ENCODE measurements around the gene CREB1.
A peak's percentile ranks its signal among the peaks of the same experiment; 100 is the strongest.
"Not testable (repeated sequence)": the region's sequence is repeated elsewhere in the genome, so short reads cannot be mapped to it uniquely, and the experiment has no call there.

The CREB1 gene

DNA sequence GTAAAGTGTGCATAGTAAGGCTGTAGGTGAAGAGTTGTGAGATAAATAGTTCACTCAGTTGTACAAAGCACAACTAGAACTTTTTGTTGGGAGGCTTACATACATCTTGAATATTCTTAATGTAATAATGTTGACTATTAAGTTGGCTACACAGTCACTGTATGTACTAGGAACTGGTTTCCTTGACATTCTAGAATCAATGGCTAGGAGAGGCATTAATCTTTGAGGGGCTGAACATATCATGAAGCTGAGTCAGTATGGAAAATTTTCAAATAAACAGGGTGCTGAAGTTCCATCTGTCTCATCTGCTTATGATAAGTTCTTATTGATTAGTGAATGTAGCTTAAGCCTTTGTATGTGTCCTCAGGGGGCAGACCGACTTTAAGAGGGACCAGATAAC lies 72.0 kb downstream of the CREB1 start:
- no peak for DNase-seq (ENCODE audit: low read depth)
- H3K4me3 ChIP-seq (ENCODE audit: low read depth, low read length), result no peak overlapping the region

DNA sequence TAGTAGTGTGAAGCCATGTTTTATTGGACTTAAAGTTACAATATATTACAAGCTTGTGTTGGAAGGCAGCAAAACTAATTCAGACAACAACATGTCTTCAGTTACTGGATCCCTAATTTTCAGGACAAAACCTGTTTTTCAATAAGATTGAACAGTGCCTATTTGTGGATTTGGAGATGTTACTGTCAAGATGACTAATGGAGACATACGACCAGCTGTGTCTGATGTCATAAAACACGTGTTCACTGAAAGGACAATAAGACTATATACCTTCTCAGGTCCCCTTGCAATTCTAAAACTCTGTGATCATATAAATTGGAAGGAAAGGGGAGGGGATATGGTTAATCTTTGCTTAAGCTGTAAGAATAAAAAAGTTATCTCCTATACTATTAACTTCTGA lies 73.7 kb downstream of the CREB1 start:
- DNase-seq (ENCODE audit: low read depth), result no peak
- H3K4me3 ChIP-seq (ENCODE audit: low read depth, low read length), result no peak overlapping the region

DNA sequence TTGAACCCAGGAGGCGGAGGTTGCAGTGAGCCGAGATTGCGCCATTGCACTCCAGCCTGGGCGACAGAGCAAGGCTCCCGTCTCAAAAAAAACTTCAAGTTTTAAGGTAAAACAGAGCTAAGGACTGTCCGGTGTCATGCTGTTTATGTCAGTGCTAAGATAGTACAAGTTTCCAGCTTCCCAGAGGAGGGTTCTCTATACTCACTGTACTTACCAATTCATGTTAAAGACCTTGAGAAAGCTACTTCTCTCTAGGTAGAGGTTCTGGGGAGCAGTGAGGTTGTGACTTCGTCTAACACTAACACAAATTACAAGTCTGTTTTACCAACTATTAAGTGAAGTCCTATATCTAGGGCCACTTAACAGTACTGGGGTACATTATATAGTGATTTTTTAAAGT lies 76.6 kb downstream of the CREB1 start:
- DNase-seq (ENCODE audit: low read depth), result no peak
- H3K4me3 ChIP-seq (ENCODE audit: low read depth, low read length), result no peak overlapping the region

DNA sequence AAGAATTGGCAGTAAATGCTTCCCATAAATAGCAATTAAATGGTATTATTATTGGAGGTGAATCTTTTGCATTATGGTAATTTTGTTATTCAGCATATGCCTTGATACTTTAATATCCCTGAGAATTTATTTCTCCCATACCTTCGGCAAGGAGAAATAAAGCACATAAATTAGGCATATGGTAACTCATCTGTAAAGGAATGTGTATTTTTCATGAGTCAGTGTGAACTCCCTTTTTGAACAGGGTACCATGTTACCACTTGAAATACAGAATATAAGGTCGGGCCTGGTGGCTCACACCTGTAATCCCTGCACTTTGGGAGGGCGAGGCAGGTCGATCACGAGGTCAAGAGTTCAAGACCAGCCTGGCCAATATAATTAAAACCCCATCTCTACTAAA lies 77.1 kb downstream of the CREB1 start:
- no peak for DNase-seq (ENCODE audit: low read depth)
- no peak overlapping the region for H3K4me3 ChIP-seq (ENCODE audit: low read depth, low read length)

DNA sequence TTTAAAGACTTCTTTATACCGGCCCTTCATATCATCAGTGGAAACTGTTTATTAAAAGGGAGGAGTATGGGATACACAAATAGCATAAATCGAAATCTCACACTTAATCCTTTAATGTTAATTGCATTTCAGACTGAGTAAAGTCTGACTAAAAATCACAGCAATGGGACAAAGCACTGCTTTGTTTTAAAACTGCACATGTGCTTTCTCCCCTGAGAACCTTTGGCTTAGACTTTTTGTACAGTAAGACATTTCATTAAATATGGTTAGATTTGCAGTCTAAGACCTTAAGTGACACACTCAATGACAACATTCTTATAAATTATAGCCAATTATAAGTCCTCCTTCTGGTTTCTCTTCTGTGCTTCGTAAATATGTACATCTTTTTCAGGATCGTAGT lies 83.0 kb downstream of the CREB1 start:
- no peak for DNase-seq (ENCODE audit: low read depth)
- no peak overlapping the region for H3K4me3 ChIP-seq (ENCODE audit: low read depth, low read length)

DNA sequence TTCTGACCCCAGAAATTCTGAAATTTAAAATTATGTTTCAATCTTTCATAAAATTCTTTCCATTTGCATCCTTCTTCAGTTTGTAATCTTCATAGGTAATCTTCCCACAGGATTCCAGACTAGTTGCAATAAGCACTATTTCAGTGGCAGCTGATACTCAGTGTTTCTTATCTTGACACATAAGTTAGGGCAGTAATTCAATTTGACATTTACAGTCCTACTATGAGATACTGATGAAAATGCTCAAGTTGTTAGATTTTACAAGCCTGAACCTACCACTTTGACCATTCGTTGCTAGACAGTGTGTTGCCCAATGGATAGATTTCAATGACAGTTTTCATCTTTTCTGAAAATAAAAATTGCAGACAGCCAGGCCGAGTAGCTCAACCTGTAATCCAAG lies 85.1 kb downstream of the CREB1 start:
- no peak overlapping the region for H3K4me3 ChIP-seq (ENCODE audit: low read depth, low read length)
- no peak for DNase-seq (ENCODE audit: low read depth)

DNA sequence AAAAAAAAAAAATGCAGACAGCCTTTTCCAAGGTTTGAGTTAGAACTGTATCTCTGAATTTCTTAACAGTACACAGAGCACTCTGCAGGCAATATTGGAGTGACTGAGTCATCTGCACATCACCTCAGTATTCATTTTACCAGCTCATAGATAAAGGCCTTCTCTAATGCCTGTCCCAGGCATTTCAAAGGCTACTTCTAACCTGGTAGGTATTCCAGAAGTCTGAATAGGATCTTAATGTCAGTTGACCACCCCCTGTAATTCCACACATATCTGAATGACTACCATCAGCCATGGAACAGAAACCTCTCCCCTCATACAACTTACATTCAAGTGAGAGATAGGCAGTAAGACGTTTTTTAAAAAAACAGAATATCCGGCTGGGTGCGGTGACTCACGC lies 86.4 kb downstream of the CREB1 start:
- DNase-seq (ENCODE audit: low read depth), result no peak

DNA sequence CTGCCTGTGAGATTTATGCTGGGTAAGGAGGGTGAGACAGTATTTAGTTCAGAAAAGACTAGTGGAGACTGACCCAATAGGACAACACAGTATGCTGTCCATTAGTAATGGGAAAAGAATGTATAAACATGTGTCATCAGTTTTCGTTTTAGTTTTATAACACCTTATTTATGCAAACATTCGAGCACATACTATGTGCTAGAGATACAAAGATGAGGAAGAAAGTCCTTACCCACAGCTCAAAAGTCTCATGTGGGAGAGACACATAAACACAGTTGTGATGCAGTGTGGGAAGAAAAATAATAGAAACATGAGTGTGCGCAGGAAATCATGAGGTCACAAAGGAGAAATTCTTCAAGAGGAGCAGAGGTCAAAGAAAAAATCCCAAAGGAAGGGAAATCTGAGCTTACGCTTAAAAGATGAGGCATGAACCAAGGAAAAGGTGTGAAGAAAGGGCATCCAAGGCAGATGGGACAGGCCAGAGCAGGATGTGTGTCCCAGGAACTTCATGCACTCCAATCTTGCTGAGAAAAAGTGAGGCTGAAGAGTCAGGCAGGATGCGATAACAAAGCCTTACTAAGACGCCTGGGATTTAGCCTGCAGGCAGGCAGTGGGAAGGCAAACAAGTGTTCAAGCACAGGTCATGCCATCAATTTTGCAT lies 87.4 kb downstream of the CREB1 start:
- no peak overlapping the region for H3K4me3 ChIP-seq (ENCODE audit: low read depth, low read length)
- DNase-seq (ENCODE audit: low read depth), result peak; percentile 85

More for the DNA sequence above, 86.4 kb downstream of the CREB1 start:
- no peak overlapping the region for H3K4me3 ChIP-seq (ENCODE audit: low read depth, low read length)

DNA sequence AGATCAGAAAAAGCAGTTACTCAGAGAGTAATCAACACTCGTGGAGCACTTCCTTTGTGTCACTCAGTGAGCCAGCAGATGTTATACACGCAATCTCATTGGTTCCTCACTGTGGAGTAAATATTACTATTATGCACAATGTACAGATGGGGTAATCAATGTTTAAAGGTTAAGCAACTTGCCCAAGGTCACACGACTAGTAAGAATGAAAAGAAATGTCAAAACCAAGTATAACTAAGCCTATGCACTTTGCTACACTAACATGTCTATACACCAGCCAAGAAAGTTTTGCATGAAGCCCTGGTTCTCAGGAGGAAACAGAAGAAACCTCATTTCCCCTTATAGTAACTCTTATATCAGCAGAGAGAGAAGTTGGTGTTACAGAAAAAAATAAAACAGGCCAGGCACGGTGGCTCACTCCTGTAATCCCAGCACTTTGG lies 90.0 kb downstream of the CREB1 start:
- no peak overlapping the region for H3K4me3 ChIP-seq (ENCODE audit: low read depth, low read length)
- DNase-seq (ENCODE audit: low read depth), result no peak

DNA sequence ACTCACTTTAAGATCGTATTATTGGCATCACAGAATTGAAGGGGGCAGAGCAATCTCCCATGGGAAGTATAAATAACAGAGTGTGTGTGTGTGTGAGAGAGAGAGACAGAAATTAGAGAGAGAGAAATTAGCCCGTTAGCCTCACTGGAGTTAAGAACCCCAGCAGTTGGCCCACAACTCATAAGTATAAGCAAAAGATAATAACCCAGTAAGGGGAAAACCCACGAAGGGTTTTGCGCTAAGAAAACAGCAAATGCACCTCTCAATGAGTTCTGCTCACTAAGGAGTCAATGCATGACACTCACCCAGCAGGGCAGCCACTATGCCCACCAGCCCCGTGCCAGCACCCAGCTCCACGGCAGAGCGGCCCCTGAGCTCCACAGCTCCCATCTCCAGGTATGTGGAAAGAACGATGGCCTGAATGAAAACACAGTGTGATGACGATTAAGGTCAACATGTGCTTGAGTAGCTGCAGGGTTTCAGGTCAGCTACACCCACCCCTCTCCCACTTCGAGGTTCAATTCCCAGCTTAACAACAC lies 91.8 kb downstream of the CREB1 start:
- no peak for DNase-seq (ENCODE audit: low read depth)

DNA sequence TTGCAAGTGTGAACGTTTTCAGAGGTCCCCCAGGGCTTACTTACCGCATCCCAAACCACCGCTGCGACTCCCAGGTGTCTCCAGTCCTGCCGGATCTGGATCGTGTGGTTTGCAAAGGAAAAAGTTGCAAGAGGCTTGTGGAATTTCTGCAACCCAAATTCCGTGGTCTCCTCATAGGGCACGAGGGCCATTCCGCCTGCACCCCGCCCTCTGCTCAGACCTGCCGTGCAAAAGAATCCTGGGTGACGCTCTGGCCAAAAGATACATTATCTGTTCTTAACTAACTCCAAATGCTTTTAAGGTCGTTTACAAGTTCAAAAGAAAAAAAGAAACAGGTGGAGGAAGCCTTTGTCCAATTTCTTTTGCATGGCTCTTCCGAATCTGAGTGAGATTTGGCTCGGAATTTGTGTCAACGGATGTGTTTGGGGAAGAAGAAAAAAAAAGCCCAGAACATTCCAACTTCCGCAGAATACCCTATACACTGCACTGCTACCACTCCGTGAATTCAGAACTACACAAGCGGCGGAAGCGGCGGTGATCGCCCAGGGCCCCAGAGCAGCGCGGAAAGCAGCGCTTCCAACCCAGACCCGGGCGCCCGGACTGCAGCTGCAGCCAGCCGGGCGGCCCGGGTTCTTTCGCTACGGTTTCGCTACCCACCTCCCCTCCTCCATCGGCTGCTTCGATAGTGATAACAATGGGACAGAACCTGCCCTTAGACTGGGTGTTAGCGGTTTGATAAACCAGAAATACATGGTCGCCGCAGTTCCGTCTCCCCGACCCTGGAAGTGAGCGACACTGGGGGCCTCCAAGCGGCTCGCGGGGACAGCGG lies 94.6 kb downstream of the CREB1 start:
- peak overlapping the region; percentile 83 for H3K4me3 ChIP-seq (ENCODE audit: low read depth, low read length)
- DNase-seq (ENCODE audit: low read depth), result no peak

More for the DNA sequence above, 91.8 kb downstream of the CREB1 start:
- no peak overlapping the region for H3K4me3 ChIP-seq (ENCODE audit: low read depth, low read length)

DNA sequence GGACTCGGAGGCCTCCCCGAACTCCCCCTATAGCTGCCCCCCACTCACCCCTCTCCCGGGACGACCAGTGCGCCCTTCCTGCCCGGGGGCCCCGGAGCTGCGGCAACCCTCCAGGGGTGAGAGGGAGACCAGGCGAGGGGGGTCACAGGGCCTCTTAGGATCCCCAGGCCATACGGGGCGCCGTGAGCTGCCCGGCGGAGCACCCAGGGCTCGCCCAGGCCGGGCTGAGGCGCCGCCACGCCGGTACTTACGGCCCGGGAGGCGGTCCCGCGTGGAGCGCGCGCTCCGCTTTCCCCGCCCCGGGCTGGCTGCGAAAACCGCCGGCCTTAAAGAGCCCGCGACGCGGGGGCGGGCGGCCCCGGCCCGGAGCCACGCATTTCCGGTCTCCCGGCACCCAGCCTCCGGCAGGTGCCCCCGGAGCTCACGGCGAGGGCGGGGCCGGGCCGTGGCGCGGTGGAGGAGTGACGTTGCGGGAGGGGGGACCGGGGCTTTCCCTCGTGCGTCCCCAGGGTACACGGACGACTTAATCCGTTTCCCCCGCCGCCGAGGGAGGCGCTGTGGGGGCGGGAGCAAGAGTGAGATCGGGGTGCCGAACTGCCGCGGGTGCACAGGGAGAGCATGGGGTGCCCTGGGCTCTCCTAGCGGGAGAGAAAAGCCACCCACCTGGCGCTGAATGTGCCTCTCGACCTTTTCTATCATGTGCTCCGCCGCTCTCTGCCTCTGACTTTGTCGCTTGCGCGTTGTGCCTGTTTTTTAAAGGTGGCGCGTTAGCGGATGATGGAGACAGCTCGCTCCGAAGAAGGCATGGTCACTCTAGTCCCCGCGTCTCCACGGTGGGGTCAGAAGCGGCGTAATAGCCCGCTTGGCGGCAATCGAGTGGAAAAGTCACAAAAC lies 95.5 kb downstream of the CREB1 start, which contains the start of gene METTL21A:
Gene METTL21A (minus strand): TSS at position 381 of the 894 bp plus-strand sequence. CDS start 1,019 bp downstream, outside the sequence.
- H3K4me3 ChIP-seq (ENCODE audit: low read depth, low read length), result peak within 1 kb of the TSS; percentile 83
- DNase-seq (ENCODE audit: low read depth), result peak; percentile 30

DNA sequence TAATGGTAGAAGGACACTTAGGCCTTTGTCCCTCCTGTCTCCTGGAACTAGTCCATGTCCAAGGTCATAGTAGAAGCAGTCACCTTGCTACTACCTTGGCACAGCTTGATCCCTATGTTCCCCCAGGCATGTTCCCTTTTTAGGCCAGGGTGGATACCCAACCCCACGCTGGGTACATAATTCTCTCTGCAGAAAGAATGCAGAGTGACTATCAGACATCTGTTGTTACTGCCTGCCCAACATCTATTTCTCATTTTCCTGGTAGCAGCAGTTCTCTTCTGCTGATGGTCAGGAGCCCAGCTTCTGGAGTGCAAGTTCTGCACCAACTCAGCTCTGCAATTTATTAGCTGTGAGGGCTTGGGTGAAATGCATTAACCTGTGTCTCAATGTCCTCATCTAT lies 99.8 kb downstream of the CREB1 start:
- DNase-seq (ENCODE audit: low read depth), result no peak
- H3K4me3 ChIP-seq (ENCODE audit: low read depth, low read length), result no peak overlapping the region

DNA sequence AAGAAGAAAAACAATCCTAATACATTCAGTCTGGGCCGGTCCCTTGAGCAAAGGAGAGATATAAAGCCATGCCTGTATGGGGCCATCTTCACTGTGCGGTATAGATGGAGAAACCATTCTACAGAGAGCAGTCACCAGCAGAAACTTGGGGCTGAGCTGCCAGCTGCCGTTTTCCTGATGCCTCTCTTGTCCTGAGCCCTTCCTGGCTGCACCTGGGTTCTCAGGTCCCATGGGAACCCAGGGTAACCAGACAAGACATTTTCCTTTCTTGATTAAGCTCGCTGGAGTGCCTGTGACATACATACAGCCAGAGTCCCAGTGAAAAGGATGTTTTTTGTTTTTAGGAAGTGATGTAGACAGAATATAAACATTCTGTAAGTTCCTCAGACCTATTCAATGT lies 100.7 kb downstream of the CREB1 start:
- no peak overlapping the region for H3K4me3 ChIP-seq (ENCODE audit: low read depth, low read length)
- no peak for DNase-seq (ENCODE audit: low read depth)

DNA sequence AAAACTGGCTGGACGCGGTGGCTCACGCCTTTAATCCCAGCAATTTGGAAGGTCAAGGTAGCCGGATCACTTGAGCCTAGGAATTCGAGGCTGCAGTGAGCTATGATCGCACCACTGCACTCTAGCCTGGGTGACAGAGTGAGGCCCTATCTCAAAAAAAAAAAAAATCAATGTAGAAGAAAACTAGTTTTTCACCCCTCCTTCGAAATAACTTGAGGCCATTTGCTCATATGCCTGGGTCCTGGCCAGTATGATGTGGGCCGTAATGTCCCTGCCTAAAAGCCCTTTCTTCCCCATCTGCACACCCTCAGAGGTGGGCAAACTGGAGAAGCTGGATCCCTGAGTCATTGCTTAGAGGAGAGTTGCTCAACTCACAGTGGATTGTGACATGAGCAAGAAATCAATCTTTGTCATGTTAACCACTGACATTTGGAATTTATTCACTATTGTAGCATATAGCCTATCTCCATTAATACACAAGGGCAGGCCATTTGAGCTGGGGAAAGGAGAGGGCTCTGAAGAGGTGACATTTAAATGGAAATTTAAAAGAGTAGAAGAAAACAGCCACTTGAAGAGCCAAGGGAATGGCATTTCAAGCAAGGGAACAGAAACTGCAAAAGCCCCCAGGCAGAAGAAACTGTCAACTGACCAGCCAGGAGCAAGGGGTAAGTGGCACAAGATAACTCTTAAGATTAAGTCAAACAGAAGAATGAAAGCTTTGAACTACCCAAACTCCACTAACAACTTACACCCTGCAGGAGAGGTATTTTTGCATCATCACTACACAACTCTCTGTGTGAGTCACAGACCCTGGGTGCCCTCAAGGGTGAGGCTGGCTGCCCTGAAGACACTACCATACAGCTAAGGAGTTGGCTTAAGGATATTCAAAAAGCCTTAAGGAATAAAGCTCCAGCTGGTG lies 103.1 kb downstream of the CREB1 start:
- DNase-seq (ENCODE audit: low read depth), result peak; percentile 55
- H3K4me3 ChIP-seq (ENCODE audit: low read depth, low read length), result no peak overlapping the region

DNA sequence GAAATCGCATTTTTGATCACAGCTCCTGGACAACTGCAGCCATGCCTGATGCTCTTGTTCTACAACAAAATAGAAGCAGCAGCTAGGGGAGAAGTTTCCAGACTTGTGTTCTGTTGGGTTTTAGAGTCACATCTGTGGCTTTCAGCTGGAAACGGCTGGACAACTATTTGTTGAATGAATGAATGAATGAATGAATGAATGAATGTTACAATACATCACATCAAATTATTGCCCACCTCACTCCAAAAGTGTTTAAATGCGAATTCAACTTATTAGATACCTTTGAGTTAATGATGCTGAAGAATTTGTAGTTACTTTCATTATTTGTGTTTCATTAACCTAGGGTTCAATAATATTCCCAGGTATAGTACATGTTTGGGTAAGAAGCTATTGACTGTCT lies 103.9 kb downstream of the CREB1 start:
- H3K4me3 ChIP-seq (ENCODE audit: low read depth, low read length), result no peak overlapping the region

DNA sequence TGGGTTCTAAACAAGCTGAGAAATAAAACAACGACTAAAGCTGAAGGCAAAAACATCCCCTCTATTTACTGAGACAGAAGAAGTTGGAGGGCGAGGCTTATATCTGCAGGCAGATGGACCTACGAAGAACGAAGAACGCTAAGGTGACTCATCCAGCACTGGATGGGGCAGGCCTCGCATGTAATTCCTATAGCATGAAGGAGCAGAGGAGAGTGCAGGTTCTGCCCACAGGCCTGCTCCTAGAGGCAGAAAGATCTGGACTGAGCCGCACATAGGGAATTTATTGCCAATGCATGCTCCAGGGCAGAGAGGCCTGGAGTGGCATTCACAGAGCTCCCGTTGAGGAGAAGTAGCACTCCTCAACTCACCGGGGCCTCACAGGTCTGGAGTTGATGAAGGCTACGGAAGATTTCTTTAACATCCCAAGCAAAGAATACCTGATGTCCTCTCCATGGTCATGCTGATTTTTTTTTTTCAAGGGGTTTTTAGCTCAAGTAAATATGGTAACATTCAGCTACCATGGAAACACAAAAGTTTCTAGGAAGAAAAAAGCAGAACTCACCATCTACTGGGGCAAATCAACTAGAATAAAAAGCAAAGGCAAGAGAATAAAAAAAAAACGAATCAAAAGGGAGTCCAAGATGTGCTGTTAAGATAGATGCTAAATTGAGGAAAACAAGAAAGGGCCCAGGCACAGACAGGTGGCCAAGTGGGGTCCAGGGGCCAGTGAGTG lies 105.9 kb downstream of the CREB1 start:
- DNase-seq (ENCODE audit: low read depth), result no peak
- no peak overlapping the region for H3K4me3 ChIP-seq (ENCODE audit: low read depth, low read length)

More for the DNA sequence above, 103.9 kb downstream of the CREB1 start:
- no peak for DNase-seq (ENCODE audit: low read depth)

DNA sequence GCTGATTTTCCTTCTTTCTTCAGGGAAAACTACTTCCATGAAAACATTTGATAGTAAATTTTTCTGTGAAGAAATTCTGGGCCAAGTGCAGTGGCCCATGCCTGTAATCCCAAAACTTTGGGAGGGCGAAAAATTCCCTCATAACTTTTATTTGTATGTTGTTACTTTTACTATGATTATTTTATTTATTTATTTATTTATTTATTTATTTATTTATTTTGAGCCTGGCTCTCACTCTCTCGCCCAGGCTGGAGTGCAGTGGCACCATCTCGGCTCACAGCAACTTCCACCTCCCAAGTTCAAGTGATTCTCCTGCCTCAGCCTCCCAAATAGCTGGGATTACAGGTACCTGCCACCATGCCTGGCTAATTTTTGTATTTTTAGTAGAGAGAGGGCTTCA lies 109.5 kb downstream of the CREB1 start:
- H3K4me3 ChIP-seq (ENCODE audit: low read depth, low read length); DNase-seq (ENCODE audit: low read depth): not testable (repeated sequence)
